ENCODE results near the gene RRP1B. TPM values are rescaled to one million over a fixed set of nuclear protein-coding genes. Genes with fewer than 3 reads are reported as not detected.

RRP1B gene
- total RNA-seq, 1 donor from 2014 or later, result 34.6 TPM

- no peak for TF ChIP-seq CTCF (IDR thresholded peaks at IDR 0.05; ENCODE audit: unreplicated experiment)
- Mint-ChIP-seq H3K9me3 (peaks cover 11% of the 10 kb centered on the region), H3K27ac (no peak overlapping the region), H3K27me3 (ENCODE audit: low read depth) (no peaks in the 10 kb centered on the region), H3K36me3 (peaks cover 21% of the 10 kb centered on the region), H3K4me1 (no peaks in the 10 kb centered on the region), H3K4me3 (no peak overlapping the region)
- DNase-seq (ENCODE audit: low spot score in 2 of 2, unreplicated experiment in 2 of 2), result no peak
These were observed 40.4 kb upstream of the RRP1B start for GRCh38 chr21:43618940-43619339.

GRCh38 chr21:43619344-43619743 is 40.0 kb upstream of the RRP1B start:
- Mint-ChIP-seq H3K27me3 (ENCODE audit: low read depth) (no peaks in the 10 kb centered on the region), H3K36me3 (peaks cover 21% of the 10 kb centered on the region), H3K4me1 (no peaks in the 10 kb centered on the region), H3K4me3 (no peak overlapping the region), H3K9me3 (peaks cover 11% of the 10 kb centered on the region), H3K27ac (no peak overlapping the region)
- TF ChIP-seq CTCF (IDR thresholded peaks at IDR 0.05; ENCODE audit: unreplicated experiment), result no peak
- DNase-seq (ENCODE audit: low spot score in 2 of 2, unreplicated experiment in 2 of 2), result no peak

- peaks cover 21% of the 10 kb centered on the region for H3K36me3 Mint-ChIP-seq
- peaks cover 11% of the 10 kb centered on the region for H3K9me3 Mint-ChIP-seq
- no peak for DNase-seq (ENCODE audit: low spot score in 2 of 2, unreplicated experiment in 2 of 2)
- peaks cover 4% of the 10 kb centered on the region for H3K4me1 Mint-ChIP-seq
- no peak for TF ChIP-seq CTCF (IDR thresholded peaks at IDR 0.05; ENCODE audit: unreplicated experiment)
- H3K27ac Mint-ChIP-seq, result no peak overlapping the region
- H3K27me3 Mint-ChIP-seq (ENCODE audit: low read depth), result no peaks in the 10 kb centered on the region
- H3K4me3 Mint-ChIP-seq, result no peak overlapping the region
These were observed 39.5 kb upstream of the RRP1B start for GRCh38 chr21:43619856-43620255.

GRCh38 chr21:43622796-43623195 is 36.6 kb upstream of the RRP1B start:
- Mint-ChIP-seq H3K27me3 (ENCODE audit: low read depth) (no peaks in the 10 kb centered on the region), H3K4me3 (no peak overlapping the region), H3K36me3 (peaks cover 24% of the 10 kb centered on the region), H3K27ac (no peak overlapping the region), H3K9me3 (peaks cover 12% of the 10 kb centered on the region), H3K4me1 (peaks cover 19% of the 10 kb centered on the region)
- TF ChIP-seq CTCF (IDR thresholded peaks at IDR 0.05; ENCODE audit: unreplicated experiment), result no peak
- DNase-seq (ENCODE audit: low spot score in 2 of 2, unreplicated experiment in 2 of 2), result no peak

GRCh38 chr21:43623588-43623987 is 35.8 kb upstream of the RRP1B start:
- Mint-ChIP-seq H3K27me3 (ENCODE audit: low read depth) (no peaks in the 10 kb centered on the region), H3K36me3 (peaks cover 32% of the 10 kb centered on the region), H3K4me1 (peaks cover 19% of the 10 kb centered on the region), H3K4me3 (no peak overlapping the region), H3K27ac (no peak overlapping the region), H3K9me3 (peaks cover 20% of the 10 kb centered on the region)
- TF ChIP-seq CTCF (IDR thresholded peaks at IDR 0.05; ENCODE audit: unreplicated experiment), result no peak
- no peak for DNase-seq (ENCODE audit: low spot score in 2 of 2, unreplicated experiment in 2 of 2)

- no peak for DNase-seq (ENCODE audit: low spot score in 2 of 2, unreplicated experiment in 2 of 2)
- H3K4me3 Mint-ChIP-seq, result no peak overlapping the region
- peaks cover 19% of the 10 kb centered on the region for H3K4me1 Mint-ChIP-seq
- H3K27me3 Mint-ChIP-seq (ENCODE audit: low read depth), result no peaks in the 10 kb centered on the region
- TF ChIP-seq CTCF (IDR thresholded peaks at IDR 0.05; ENCODE audit: unreplicated experiment), result no peak
- no peak overlapping the region for H3K27ac Mint-ChIP-seq
- peaks cover 37% of the 10 kb centered on the region for H3K36me3 Mint-ChIP-seq
- H3K9me3 Mint-ChIP-seq, result peaks cover 26% of the 10 kb centered on the region
These were observed 35.0 kb upstream of the RRP1B start for GRCh38 chr21:43624339-43624738.

Measured in mesothelial cell of epicardium (in vitro differentiated cells).